IMR-90 (cell line): ENCODE data around the gene LRIG1. TPM values are rescaled to one million over a fixed set of nuclear protein-coding genes. Genes with fewer than 3 reads are reported as not detected.

Experiments used
- ATAC-seq: fragments of 200-7000 bp; cut with Tn5 transposase; 2 replicates; pipeline ENCODE4 v1.9.1; 2020; ENCODE audit warnings: low read depth, mild to moderate bottlenecking, moderate library complexity
- BruUV-seq: library from RNA; stranded (reverse); fragments of 400-500 nt; replicated peaks from 2 replicates; lab custom pipeline; 2021; lab: Mats Ljungman, UMichigan
- CTCF ChIA-PET: fragments of 300-600 bp; formaldehyde crosslinking; extraction: SDS; loops from one replicate; lab custom pipeline; 2021; ENCODE audit warnings: antibody characterized with exemption; lab: Yijun Ruan, JAX
- POLR2A ChIA-PET: fragments of 300-600 bp; sonication (Branson Sonifier 250); formaldehyde crosslinking; loops from one replicate; lab custom pipeline; 2022; ENCODE audit warnings: antibody characterized with exemption; ENCODE audit not compliant: unreplicated experiment; lab: Charles Lee
- DNase-seq: peaks from one replicate; pipeline ENCODE4 v3.0.0; 2013
- H2AFZ ChIP-seq: replicated peaks from 2 replicates; pipeline ENCODE3; 2013; ENCODE audit warnings: low read length, mild to moderate bottlenecking; ENCODE audit not compliant: poor library complexity
- H2AK5ac ChIP-seq: 2 replicates; pipeline ENCODE4 v1.6.1; 2013; ENCODE audit warnings: low read depth, low read length, inconsistent platforms
- H2AK9ac ChIP-seq: replicated peaks from 2 replicates; pipeline ENCODE3; 2013; ENCODE audit warnings: mild to moderate bottlenecking, low read depth, low read length, moderate library complexity; ENCODE audit not compliant: poor library complexity
- H2BK120ac ChIP-seq: 2 replicates; pipeline ENCODE4 v1.6.1; 2013; ENCODE audit warnings: low read depth, low read length, inconsistent platforms
- H2BK15ac ChIP-seq: 3 replicates; pipeline ENCODE4 v1.6.1; 2013; ENCODE audit warnings: low read depth, low read length, inconsistent platforms
- H2BK20ac ChIP-seq: 2 replicates; pipeline ENCODE4 v1.6.1; 2013; ENCODE audit warnings: low read depth, mild to moderate bottlenecking, inconsistent platforms, low read length, moderate library complexity
- H2BK5ac ChIP-seq: 2 replicates; pipeline ENCODE4 v1.6.1; 2013; ENCODE audit warnings: mild to moderate bottlenecking, low read depth, low read length, inconsistent platforms; ENCODE audit not compliant: poor library complexity, severe bottlenecking
- H3K14ac ChIP-seq: replicated peaks from 2 replicates; pipeline ENCODE4 v1.6.1; 2013; ENCODE audit warnings: low read depth, low read length, inconsistent platforms
- H3K18ac ChIP-seq: 2 replicates; pipeline ENCODE4 v1.6.1; 2013; ENCODE audit warnings: low read depth, low read length, control low read depth
- H3K23ac ChIP-seq: 2 replicates; pipeline ENCODE4 v1.6.1; 2013; ENCODE audit warnings: low read depth, low read length, inconsistent platforms
- H3K27ac ChIP-seq: 2 replicates; pipeline ENCODE4 v1.5.1; 2013; ENCODE audit warnings: mild to moderate bottlenecking, control low read depth, low read length; ENCODE audit not compliant: insufficient read depth
- H3K27me3 ChIP-seq: 2 replicates; pipeline ENCODE4 v1.6.1; 2013; ENCODE audit warnings: low read length; ENCODE audit not compliant: control insufficient read depth, insufficient read depth
- H3K36me3 ChIP-seq: 2 replicates; pipeline ENCODE4 v1.6.1; 2013; ENCODE audit warnings: low read length, mixed read lengths; ENCODE audit not compliant: control insufficient read depth, insufficient read depth
- H3K4ac ChIP-seq: 2 replicates; pipeline ENCODE4 v1.6.1; 2013; ENCODE audit warnings: low read depth, low read length, inconsistent platforms
- H3K4me1 ChIP-seq: 2 replicates; pipeline ENCODE4 v1.6.1; 2013; ENCODE audit warnings: low read length, mixed read lengths; ENCODE audit not compliant: control insufficient read depth, insufficient read depth
- H3K4me2 ChIP-seq: 2 replicates; pipeline ENCODE4 v1.6.1; 2013; ENCODE audit warnings: low read depth, mild to moderate bottlenecking, control low read depth, low read length, moderate library complexity
- H3K4me3 ChIP-seq: 2 replicates; pipeline ENCODE4 v1.5.1; 2013; ENCODE audit warnings: low read depth, mild to moderate bottlenecking, control low read depth, low read length, moderate library complexity; ENCODE audit not compliant: insufficient read depth
- H3K56ac ChIP-seq: 2 replicates; pipeline ENCODE4 v1.6.1; 2013; ENCODE audit warnings: low read length, inconsistent platforms; ENCODE audit not compliant: insufficient read depth; ENCODE audit errors: extremely low read depth
- H3K79me1 ChIP-seq, 2 experiments: 2 replicates each; pipeline ENCODE4 v1.6.1; 2013; ENCODE audit warnings: low read length in 2 of 2, inconsistent platforms in 1 of 2, low read depth in 1 of 2
- H3K9ac ChIP-seq: 2 replicates; pipeline ENCODE4 v1.6.1; 2013; ENCODE audit warnings: low read depth, low read length, control low read depth
- H3K9me1 ChIP-seq: 2 replicates; pipeline ENCODE4 v1.6.1; 2013; ENCODE audit warnings: low read length, inconsistent platforms; ENCODE audit not compliant: insufficient read depth
- H3K9me3 ChIP-seq: 2 replicates; pipeline ENCODE4 v1.6.1; 2013; ENCODE audit warnings: low read length; ENCODE audit not compliant: control insufficient read depth, insufficient read depth
- H4K20me1 ChIP-seq: 2 replicates; pipeline ENCODE4 v1.6.1; 2013; ENCODE audit warnings: low read length, inconsistent platforms; ENCODE audit not compliant: insufficient read depth
- H4K5ac ChIP-seq: 2 replicates; pipeline ENCODE4 v1.6.1; 2013; ENCODE audit warnings: mild to moderate bottlenecking, low read depth, low read length, control low read depth
- H4K8ac ChIP-seq, 2 experiments: 2 replicates each; pipeline ENCODE4 v1.6.1; 2013; ENCODE audit warnings: low read depth in 2 of 2, low read length in 2 of 2, control low read depth in 1 of 2, inconsistent platforms in 1 of 2
- H4K91ac ChIP-seq: 2 replicates; pipeline ENCODE4 v1.6.1; 2013; ENCODE audit warnings: low read depth, low read length, inconsistent platforms; ENCODE audit not compliant: insufficient read depth
- CEBPB ChIP-seq: IDR thresholded peaks from 2 replicates; pipeline ENCODE4 v1.6.1; 2012; ENCODE audit warnings: low read depth, low read length, improper control_type of control experiment
- ELK1 ChIP-seq: fragments of 150-350 bp; IDR thresholded peaks from 2 replicates; pipeline ENCODE4 v1.6.1; 2016; ENCODE audit warnings: low read depth, mild to moderate bottlenecking, low read length, moderate library complexity, borderline replicate concordance
- MAZ ChIP-seq: IDR thresholded peaks from 2 replicates; pipeline ENCODE4 v1.6.1; 2012; ENCODE audit warnings: low read depth, mild to moderate bottlenecking, low read length, improper control_type of control experiment, moderate library complexity, borderline replicate concordance
- NFE2L2 ChIP-seq: fragments of 150-350 bp; IDR thresholded peaks from 2 replicates; pipeline ENCODE4 v1.6.1; 2016; ENCODE audit warnings: low read depth, mild to moderate bottlenecking, low read length
- POLR2A ChIP-seq: IDR thresholded peaks from 2 replicates; pipeline ENCODE4 v1.6.1; 2012; ENCODE audit warnings: mild to moderate bottlenecking, low read depth, low read length
- RAD21 ChIP-seq: IDR thresholded peaks from 2 replicates; pipeline ENCODE4 v1.6.1; 2012; ENCODE audit warnings: low read length, improper control_type of control experiment
- SMC3 ChIP-seq: fragments of 150-350 bp; IDR thresholded peaks from 2 replicates; pipeline ENCODE4 v1.6.1; 2016; ENCODE audit warnings: low read depth, mild to moderate bottlenecking, antibody characterized with exemption, low read length, moderate library complexity
- USF2 ChIP-seq: fragments of 150-350 bp; IDR thresholded peaks from 2 replicates; pipeline ENCODE4 v1.6.1; 2017; ENCODE audit warnings: mild to moderate bottlenecking, antibody characterized with exemption, low read length, low read depth
- WGBS, 2 experiments: methylation state at CpG; one replicate each; pipeline versions ENCODE4 v1.1.5 to v1.1.7; 2013; ENCODE audit warnings: missing lambda C conversion rate in 2 of 2; ENCODE audit not compliant: insufficient read length in 1 of 2; ENCODE audit errors: extremely low coverage in 2 of 2; 5-methylcytosine and 5-hydroxymethylcytosine counted together
- dilution Hi-C: fragments of 300-500 bp; cut with HindIII; formaldehyde crosslinking; loops from one replicate; pipeline ENCODE4 v1.14.3; 2018; ENCODE audit warnings: low sequenced_read_pairs; ENCODE audit not compliant: unreplicated experiment
- in situ Hi-C: fragments of 300-500 bp; cut with MboI; formaldehyde crosslinking; loops from 3 replicates; pipeline ENCODE4 v1.14.3; 2019; ENCODE audit warnings: low sequenced_read_pairs, inconsistent platforms, mixed read lengths
- intact Hi-C: fragments of 100-400 bp; cut with micrococcal nuclease; formaldehyde crosslinking; loops from 2 replicates; pipeline ENCODE4 v1.10.0; 2022
- polyA plus RNA-seq, 3 experiments: library from polyadenylated mRNA; depleted of rRNA; stranded (reverse); fragments of >200 nt; gene quantifications; 2 replicates each; pipeline ENCODE4 v1.2.3, GENCODE V29; 2012; ENCODE audit warnings: low replicate concordance in 1 of 3
- total RNA-seq: library from RNA; depleted of rRNA; stranded (reverse); fragments of >200 nt; gene quantifications from 2 replicates; pipeline ENCODE4 v1.2.3, GENCODE V29; 2012

LRIG1 gene
- total and polyA plus RNA-seq, 2 of the 4 experiments (the other 2 are of a cell fraction) = 62.8 to 87.8 TPM

GRCh38 chr3:66483006-66483405, 17.8 kb downstream of the LRIG1 start:
- H3K4me2 ChIP-seq = peak overlapping the region; percentile 19; the same call in 1 of the 2 replicates
- CTCF ChIA-PET = interaction anchor here (1.4 to 1.7 kb wide), 2 partner anchors 76 to 339 kb away, joined by 3 to 4 read pairs; no protein-coding TSS in a partner anchor

More at GRCh38 chr3:66483006-66483405, 17.8 kb downstream of the LRIG1 start:
- H3K4me3 ChIP-seq = no peak overlapping the region
- H3K56ac ChIP-seq = no peak overlapping the region
- dilution Hi-C loops (no loop called here), intact Hi-C loops (loop anchor here (10.0 kb wide), 1 partner anchor 512 kb away; the partner anchor contains the start of gene KBTBD8), in situ Hi-C loops (no loop called here)
- peak overlapping the region; percentile 19; the same call in 1 of the 2 replicates for H3K9ac ChIP-seq
- peak overlapping the region; percentile 26; the same call in 1 of the 2 replicates for H2BK120ac ChIP-seq
- H2BK5ac ChIP-seq = no peak overlapping the region
- POLR2A ChIA-PET = no interaction called here
- no CpG with 5 or more reads among the region's 4 CpGs for WGBS, 2 experiments
- H4K20me1 ChIP-seq = peaks cover 60% of the 10 kb centered on the region
- H4K8ac ChIP-seq = peak overlapping the region in 1 of 2 experiments; percentile 39; a peak in 1 of 4 replicates
- H3K27me3 ChIP-seq = no peaks in the 10 kb centered on the region
- peak overlapping the region; percentile 55 for H2AK5ac ChIP-seq
- peak overlapping the region; percentile 6; the same call in 1 of the 2 replicates for H4K5ac ChIP-seq
- TF ChIP-seq POLR2A (no peak), ELK1 (no peak), MAZ (no peak), CEBPB (no peak), SMC3 (no peak), NFE2L2 (no peak), RAD21 (no peak), USF2 (no peak)
- no peaks in the 10 kb centered on the region for H3K36me3 ChIP-seq
- peaks cover 40 to 77% of the 10 kb centered on the region in 2 experiments for H3K79me1 ChIP-seq
- no peak overlapping the region for H2AFZ ChIP-seq
- peak overlapping the region; percentile 22; the same call in 1 of the 2 replicates for H2BK20ac ChIP-seq
- H2AK9ac ChIP-seq = peak overlapping the region; percentile 53
- H3K27ac ChIP-seq = peak overlapping the region; percentile 40; the same call in 1 of the 2 replicates
- H4K91ac ChIP-seq = no peak overlapping the region
- peak overlapping the region; percentile 42; the same call in 1 of the 2 replicates for H3K14ac ChIP-seq
- H3K4ac ChIP-seq = peak overlapping the region; percentile 49
- no TSS peak for BruUV-seq
- ATAC-seq (peak; percentile 4; the same call in 1 of the 2 replicates), DNase-seq (peak; percentile 73)
- no peak overlapping the region for H2BK15ac ChIP-seq
- H3K4me1 ChIP-seq = peaks cover 37% of the 10 kb centered on the region
- peaks cover 15% of the 10 kb centered on the region for H3K9me1 ChIP-seq
- H3K23ac ChIP-seq = 0 out of 2 replicates have a peak overlapping the region, but pooled peaks have one; percentile 37
- no peaks in the 10 kb centered on the region for H3K9me3 ChIP-seq
- H3K18ac ChIP-seq = peak overlapping the region; percentile 58; the same call in 1 of the 2 replicates
